ENCODE measurements around the gene YWHAQ. TPM values are rescaled to one million over a fixed set of nuclear protein-coding genes. Genes with fewer than 3 reads are reported as not detected.
A peak's percentile ranks its signal among the peaks of the same experiment; 100 is the strongest.

YWHAQ gene
- total and polyA plus RNA-seq, 9 of the 15 experiments (the other 6 are each of a cell fraction or from before 2014, with no cell fraction given) = 63.1 to 359 (median 203) TPM

DNA sequence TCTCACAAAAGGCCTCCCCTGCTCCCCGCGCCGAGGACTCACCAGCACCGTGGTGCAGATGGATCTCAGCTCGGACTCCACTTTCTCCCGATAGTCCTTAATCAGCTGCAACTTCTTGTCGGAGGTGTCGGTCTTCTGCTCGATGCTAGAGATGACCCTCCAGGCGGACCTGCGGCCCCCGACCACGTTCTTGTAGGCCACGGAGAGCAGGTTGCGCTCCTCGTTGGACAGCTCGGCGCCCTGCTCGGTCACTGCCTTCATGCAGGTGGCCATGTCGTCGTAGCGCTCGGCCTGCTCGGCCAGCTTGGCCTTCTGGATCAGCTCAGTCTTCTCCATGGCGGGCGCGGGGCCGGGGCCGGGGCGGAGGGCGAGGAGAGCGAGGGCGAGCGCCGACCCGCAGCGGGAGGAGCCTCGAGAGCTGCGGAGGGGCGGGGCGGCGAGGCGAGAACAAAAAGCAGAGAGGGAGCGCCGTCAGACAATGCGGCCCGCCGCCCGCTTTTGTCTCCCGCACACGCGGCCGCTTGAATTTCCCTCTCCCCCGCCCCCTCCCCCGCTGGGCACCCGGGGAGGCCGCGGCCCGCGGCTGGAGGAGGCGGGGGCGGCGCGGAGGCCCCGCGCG lies 571 bp downstream of the YWHAQ start:
- Histone ChIP-seq H3K36me3 (ENCODE audit: control insufficient read depth, insufficient read depth, low read length) (peaks cover 45% of the 10 kb centered on the region), H3K9ac (ENCODE audit: insufficient read depth in 1 of 2, low read depth in 2 of 2, low read length in 2 of 2) (peak overlapping the region; percentile 84 to 99), H3K27ac (ENCODE audit: extremely low read depth, low read depth, low read length) (peak overlapping the region; percentile 91), H3K4me3 (peak overlapping the region; percentile 77), H2AFZ (ENCODE audit: low read depth, low read length) (peak overlapping the region; percentile 77), H4K20me1 (replicated peaks; ENCODE audit: control insufficient read depth, insufficient read depth, low read length) (peaks cover 7% of the 10 kb centered on the region; the same call in 1 of the 2 replicates), H3K79me2 (ENCODE audit: control insufficient read depth, insufficient read depth, low read length) (peaks cover 50% of the 10 kb centered on the region), H3K4me1 (replicated peaks in 1 of 2; ENCODE audit: control insufficient read depth in 2 of 2, insufficient read depth in 2 of 2, low read length in 2 of 2) (peaks cover 6 to 7% of the 10 kb centered on the region in 2 experiments; a peak in 4 of 5 replicates), H3K9me1 (ENCODE audit: control insufficient read depth, insufficient read depth, low read length) (no peaks in the 10 kb centered on the region), H3K27me3 (ENCODE audit: control insufficient read depth in 2 of 2, insufficient read depth in 2 of 2, low read length in 2 of 2) (no peaks in the 10 kb centered on the region), H3K9me3 (replicated peaks; ENCODE audit: control insufficient read depth, insufficient read depth, low read depth, low read length) (no peaks in the 10 kb centered on the region), H3K4me2 (ENCODE audit: insufficient read depth, low read length) (peak overlapping the region; percentile 94)
- 1% methylated on average over 33 of the region's 67 CpGs for WGBS (ENCODE audit: insufficient coverage, low coverage, missing lambda C conversion rate)
- POLR2A ChIA-PET = interaction anchor here (0.5 to 3.7 kb wide), 22 partner anchors 8 to 635 kb away, joined by 3 to 19 read pairs (median 5); partner anchors contain the start of genes ADAM17 and TAF1B
- intact Hi-C loops (cut with micrococcal nuclease) (loop anchor here (5.0 to 10.0 kb wide), 2 partner anchors 73 to 135 kb away; partner anchors contain the start of gene ADAM17), in situ Hi-C loops (cut with MboI) (no loop called here)
- FAIRE-seq (no peak), ATAC-seq (peak; percentile 74), DNase-seq (ENCODE audit: extremely low read depth in 1 of 4, low spot score in 3 of 4) (peak in 3 of 4 experiments; percentile 81 to 90 (median 88))
- no TSS peak for BruUV-seq (replicated peaks)
- CTCF ChIA-PET (ENCODE audit: low intra/inter-chr PET ratio) = no interaction called here
- no peak for TF ChIP-seq ZNF133 (CRISPR knock-in tag; IDR thresholded peaks at IDR 0.05)
- TF ChIP-seq LCOR (CRISPR knock-in tag; IDR thresholded peaks at IDR 0.05) = no peak
- peak; percentile 10 for TF ChIP-seq PHF20 (IDR thresholded peaks at IDR 0.05; ENCODE audit: partially characterized antibody)
- TF ChIP-seq E2F6 (IDR thresholded peaks at IDR 0.05; ENCODE audit: borderline replicate concordance in 1 of 2, extremely low read depth in 1 of 2, insufficient read depth in 1 of 2, insufficient read length in 1 of 2, low read depth in 1 of 2, low read length in 1 of 2, poor library complexity in 1 of 2, severe bottlenecking in 1 of 2) = peak; percentile 21 to 78
- peak; percentile 44; the same call in 1 of the 2 replicates for TF ChIP-seq NKRF (IDR thresholded peaks at IDR 0.05; ENCODE audit: borderline replicate concordance)
- no peak for TF ChIP-seq ETV1 (tag; conservative IDR thresholded peaks at IDR 0.05; ENCODE audit: low read depth)
- TF ChIP-seq, protein P1, sequence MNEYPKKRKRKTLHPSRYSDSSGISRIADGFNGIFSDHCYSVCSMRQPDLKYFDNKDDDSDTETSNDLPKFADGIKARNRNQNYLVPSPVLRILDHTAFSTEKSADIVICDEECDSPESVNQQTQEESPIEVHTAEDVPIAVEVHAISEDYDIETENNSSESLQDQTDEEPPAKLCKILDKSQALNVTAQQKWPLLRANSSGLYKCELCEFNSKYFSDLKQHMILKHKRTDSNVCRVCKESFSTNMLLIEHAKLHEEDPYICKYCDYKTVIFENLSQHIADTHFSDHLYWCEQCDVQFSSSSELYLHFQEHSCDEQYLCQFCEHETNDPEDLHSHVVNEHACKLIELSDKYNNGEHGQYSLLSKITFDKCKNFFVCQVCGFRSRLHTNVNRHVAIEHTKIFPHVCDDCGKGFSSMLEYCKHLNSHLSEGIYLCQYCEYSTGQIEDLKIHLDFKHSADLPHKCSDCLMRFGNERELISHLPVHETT (CRISPR knock-in tag; conservative IDR thresholded peaks at IDR 0.05 in 1 of 2, IDR thresholded peaks at IDR 0.05 in 1 of 2) = no peak
- no peak for TF ChIP-seq RAD51 (IDR thresholded peaks at IDR 0.05; ENCODE audit: borderline replicate concordance, low read depth)
- no peak for TF ChIP-seq CHD2 (IDR thresholded peaks at IDR 0.05; ENCODE audit: low read depth, low read length)
- peak; percentile 81; the same call in 1 of the 2 replicates for TF ChIP-seq POLR2G (IDR thresholded peaks at IDR 0.05; ENCODE audit: low read depth, low read length)
- no peak for TF ChIP-seq PHB2 (IDR thresholded peaks at IDR 0.05; ENCODE audit: low read depth)
- TF ChIP-seq E2F5 (CRISPR knock-in tag; IDR thresholded peaks at IDR 0.05) = peak; percentile 79; the same call in 1 of the 2 replicates
- 0 out of 4 replicates have a peak, but pooled peaks of 1 of the 2 experiments have one; percentile 26 for TF ChIP-seq HDAC1 (IDR thresholded peaks at IDR 0.05)
- no peak for TF ChIP-seq TBL1XR1 (IDR thresholded peaks at IDR 0.05; ENCODE audit: low read length in 2 of 2)
- no peak for TF ChIP-seq CBFA2T2 (conservative IDR thresholded peaks at IDR 0.05)

Data from K562 (cell line).